Stimulated activated naive CD4-positive, alpha-beta T cell (primary cell): ENCODE data around the gene GPC6.

Experiments used
- DNase-seq, 6 experiments: peaks; one replicate each; lab custom pipeline; 2025; lab: John Stamatoyannopoulos, UW

The GPC6 gene

GRCh38 chr13:93231867-93232266, 5.3 kb downstream of the GPC6 start:
- no peak for DNase-seq

- DNase-seq = no peak
These were observed 7.4 kb downstream of the GPC6 start for GRCh38 chr13:93233997-93234416.

GRCh38 chr13:93234459-93234858, 7.9 kb downstream of the GPC6 start:
- no peak for DNase-seq

- no peak for DNase-seq
These were observed 8.8 kb downstream of the GPC6 start for GRCh38 chr13:93235258-93236015.

- DNase-seq = no peak
These were observed 12.1 kb downstream of the GPC6 start for GRCh38 chr13:93238711-93239110.

- DNase-seq = no peak
These were observed 16.9 kb downstream of the GPC6 start for GRCh38 chr13:93243375-93244063.

GRCh38 chr13:93244141-93244917, 17.7 kb downstream of the GPC6 start:
- no peak for DNase-seq

- DNase-seq = no peak
These were observed 18.3 kb downstream of the GPC6 start for GRCh38 chr13:93244918-93245280.

GRCh38 chr13:93246069-93246468, 19.5 kb downstream of the GPC6 start:
- no peak for DNase-seq

- no peak for DNase-seq
These were observed 22.0 kb downstream of the GPC6 start for GRCh38 chr13:93248627-93249047.

- DNase-seq = no peak
These were observed 23.0 kb downstream of the GPC6 start for GRCh38 chr13:93249364-93250306.

GRCh38 chr13:93254775-93255174, 28.2 kb downstream of the GPC6 start:
- DNase-seq = no peak

GRCh38 chr13:93256998-93257397, 30.4 kb downstream of the GPC6 start:
- no peak for DNase-seq

- no peak for DNase-seq
These were observed 33.0 kb downstream of the GPC6 start for GRCh38 chr13:93259527-93260080.

GRCh38 chr13:93260591-93260990, 34.0 kb downstream of the GPC6 start:
- no peak for DNase-seq

GRCh38 chr13:93262729-93263345, 36.2 kb downstream of the GPC6 start:
- no peak for DNase-seq

- no peak for DNase-seq
These were observed 38.3 kb downstream of the GPC6 start for GRCh38 chr13:93264876-93265275.

GRCh38 chr13:93265800-93266199, 39.2 kb downstream of the GPC6 start:
- no peak for DNase-seq

- DNase-seq = no peak
These were observed 40.1 kb downstream of the GPC6 start for GRCh38 chr13:93266681-93267080.

GRCh38 chr13:93268327-93269028, 41.9 kb downstream of the GPC6 start:
- DNase-seq = no peak
